Esophagus muscularis mucosa (tissue), 4 donors: ENCODE measurements around the gene EHD4. TPM values are rescaled to one million over a fixed set of nuclear protein-coding genes. Genes with fewer than 3 reads are reported as not detected.

Experiments used
- DNase-seq: peaks from one replicate; pipeline ENCODE4 v3.0.0-alpha.2; 2017; ENCODE audit errors: extremely low spot score
- H3K27ac ChIP-seq, 4 donors: fragments of 200-600 bp; sonication (generic); replicated peaks in 1 of 4; 1 replicate in 3 of 4; 2 replicates in 1 of 4; pipeline ENCODE4 v1.5.1; 2016 to 2019; ENCODE audit warnings: mild to moderate bottlenecking in 1 of 4
- H3K27me3 ChIP-seq, 4 donors: fragments of 200-600 bp; sonication (generic); one replicate each; pipeline versions ENCODE4 v1.5.1 to v1.6.0; 2016 to 2019
- H3K36me3 ChIP-seq, 4 donors: fragments of 200-600 bp; sonication (generic); one replicate each; pipeline ENCODE4 v1.5.1; 2016 to 2019
- H3K4me1 ChIP-seq, 4 donors: fragments of 200-600 bp; sonication (generic); one replicate each; pipeline ENCODE4 v1.5.1; 2016 to 2019
- H3K4me3 ChIP-seq, 4 donors: fragments of 200-600 bp; sonication (generic); 1 replicate in 2 of 4; 2 replicates in 2 of 4; pipeline ENCODE4 v1.5.1; 2016 to 2019; ENCODE audit warnings: mild to moderate bottlenecking in 4 of 4, moderate library complexity in 1 of 4
- H3K9me3 ChIP-seq, 4 donors: fragments of 200-600 bp; sonication (generic); 1 replicate in 3 of 4; 2 replicates in 1 of 4; pipeline ENCODE4 v1.5.1; 2016 to 2019
- EP300 ChIP-seq: sonication (generic); formaldehyde crosslinking; IDR thresholded peaks from one replicate; pipeline ENCODE4 v1.6.1; 2017; ENCODE audit warnings: antibody characterized with exemption
- POLR2A ChIP-seq: fragments of 450-650 bp; IDR thresholded peaks from one replicate; pipeline ENCODE4 v1.6.1; 2017; ENCODE audit warnings: antibody characterized with exemption, moderate library complexity, mild to moderate bottlenecking, low read depth
- POLR2AphosphoS5 ChIP-seq, 2 donors: sonication (generic); formaldehyde crosslinking; IDR thresholded peaks; one replicate each; pipeline ENCODE4 v1.6.1; 2017; ENCODE audit warnings: antibody characterized with exemption in 2 of 2
- WGBS: methylation state at CpG from one replicate; pipeline ENCODE4 v1.1.5; 2018; 5-methylcytosine and 5-hydroxymethylcytosine counted together
- intact Hi-C: fragments of 100-400 bp; cut with DNase I; formaldehyde crosslinking; loops from one replicate; pipeline ENCODE4 v1.15.1; 2023
- total RNA-seq, 4 donors: library from RNA; depleted of rRNA; stranded (reverse); fragments of >200 nt; gene quantifications; one replicate each; pipeline versions ENCODE4 v1.1.0 to v1.2.1, GENCODE V29; 2016
- TF ChIP-seq, protein P1 (sequence below), 3 experiments: fragments of 200-600 bp in 2 of 3; fragments of 450-650 bp in 1 of 3; sonication (generic) in 2 of 3; IDR thresholded peaks; one replicate each; pipeline ENCODE4 v1.5.1; 2017 to 2019; ENCODE audit warnings: antibody characterized with exemption in 3 of 3, mild to moderate bottlenecking in 2 of 3, moderate library complexity in 1 of 3

The EHD4 gene
- total RNA-seq, 4 donors from 2014 or later, result 10.0 to 24.7 (median 21.7) TPM

GRCh38 chr15:41862515-41863116 is 109.7 kb downstream of the EHD4 start:
- Histone ChIP-seq H3K27me3 (peaks cover 0 to 16% (median 0%) of the 10 kb centered on the region in 4 donors), H3K4me3 (no peak overlapping the region), H3K36me3 (no peaks in the 10 kb centered on the region), H3K4me1 (no peaks in the 10 kb centered on the region), H3K27ac (no peak overlapping the region), H3K9me3 (no peaks in the 10 kb centered on the region)
- intact Hi-C loops, result no loop called here
- no peak for DNase-seq
- WGBS, result 46% methylated on average over 5 of the region's 19 CpGs
- TF ChIP-seq POLR2A (no peak), POLR2AphosphoS5 (IDR thresholded peaks at IDR 0.05) (no peak), EP300 (no peak)
- TF ChIP-seq, protein P1, sequence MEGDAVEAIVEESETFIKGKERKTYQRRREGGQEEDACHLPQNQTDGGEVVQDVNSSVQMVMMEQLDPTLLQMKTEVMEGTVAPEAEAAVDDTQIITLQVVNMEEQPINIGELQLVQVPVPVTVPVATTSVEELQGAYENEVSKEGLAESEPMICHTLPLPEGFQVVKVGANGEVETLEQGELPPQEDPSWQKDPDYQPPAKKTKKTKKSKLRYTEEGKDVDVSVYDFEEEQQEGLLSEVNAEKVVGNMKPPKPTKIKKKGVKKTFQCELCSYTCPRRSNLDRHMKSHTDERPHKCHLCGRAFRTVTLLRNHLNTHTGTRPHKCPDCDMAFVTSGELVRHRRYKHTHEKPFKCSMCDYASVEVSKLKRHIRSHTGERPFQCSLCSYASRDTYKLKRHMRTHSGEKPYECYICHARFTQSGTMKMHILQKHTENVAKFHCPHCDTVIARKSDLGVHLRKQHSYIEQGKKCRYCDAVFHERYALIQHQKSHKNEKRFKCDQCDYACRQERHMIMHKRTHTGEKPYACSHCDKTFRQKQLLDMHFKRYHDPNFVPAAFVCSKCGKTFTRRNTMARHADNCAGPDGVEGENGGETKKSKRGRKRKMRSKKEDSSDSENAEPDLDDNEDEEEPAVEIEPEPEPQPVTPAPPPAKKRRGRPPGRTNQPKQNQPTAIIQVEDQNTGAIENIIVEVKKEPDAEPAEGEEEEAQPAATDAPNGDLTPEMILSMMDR (IDR thresholded peaks at IDR 0.05), result no peak

GRCh38 chr15:41861736-41862356 is 110.5 kb downstream of the EHD4 start:
- H3K36me3 ChIP-seq, result no peaks in the 10 kb centered on the region
- no peak overlapping the region for H3K27ac ChIP-seq
- H3K9me3 ChIP-seq, result no peaks in the 10 kb centered on the region
- peaks cover 0 to 24% (median 0%) of the 10 kb centered on the region in 4 donors for H3K27me3 ChIP-seq
- no peak for DNase-seq
- 93% methylated on average over 15 of the region's 18 CpGs for WGBS
- intact Hi-C loops, result no loop called here
- no peaks in the 10 kb centered on the region for H3K4me1 ChIP-seq
- H3K4me3 ChIP-seq, result no peak overlapping the region
- TF ChIP-seq POLR2AphosphoS5 (IDR thresholded peaks at IDR 0.05) (no peak), POLR2A (no peak), EP300 (no peak)
- TF ChIP-seq, protein P1 (IDR thresholded peaks at IDR 0.05), result no peak

GRCh38 chr15:41860049-41860828 is 112.1 kb downstream of the EHD4 start:
- intact Hi-C loops, result no loop called here
- 54% methylated on average over 10 of the region's 15 CpGs for WGBS

GRCh38 chr15:41858756-41859155 is 113.6 kb downstream of the EHD4 start:
- no peaks in the 10 kb centered on the region for H3K4me1 ChIP-seq
- DNase-seq, result no peak
- TF ChIP-seq POLR2A (no peak), EP300 (no peak), POLR2AphosphoS5 (IDR thresholded peaks at IDR 0.05) (no peak)
- TF ChIP-seq, protein P1 (IDR thresholded peaks at IDR 0.05), result no peak

More at GRCh38 chr15:41860049-41860828, 112.1 kb downstream of the EHD4 start:
- H3K27ac ChIP-seq, result no peak overlapping the region
- H3K4me3 ChIP-seq, result no peak overlapping the region
- H3K4me1 ChIP-seq, result no peaks in the 10 kb centered on the region
- TF ChIP-seq, protein P1 (IDR thresholded peaks at IDR 0.05), result no peak
- TF ChIP-seq POLR2AphosphoS5 (IDR thresholded peaks at IDR 0.05), result no peak
- no peak for TF ChIP-seq EP300
- H3K36me3 ChIP-seq, result no peaks in the 10 kb centered on the region
- H3K27me3 ChIP-seq, result peaks cover 0 to 38% (median 6%) of the 10 kb centered on the region in 4 donors
- H3K9me3 ChIP-seq, result no peaks in the 10 kb centered on the region
- DNase-seq, result no peak

More at GRCh38 chr15:41858756-41859155, 113.6 kb downstream of the EHD4 start:
- WGBS, result 95% methylated on average over 13 of the region's 15 CpGs
- H3K27me3 ChIP-seq, result peaks cover 0 to 53% (median 8%) of the 10 kb centered on the region in 4 donors
- no peak overlapping the region for H3K27ac ChIP-seq
- intact Hi-C loops, result no loop called here
- no peaks in the 10 kb centered on the region for H3K9me3 ChIP-seq
- H3K36me3 ChIP-seq, result no peaks in the 10 kb centered on the region
- H3K4me3 ChIP-seq, result no peak overlapping the region
